ENCODE measurements around the gene CCNDBP1. TPM values are rescaled to one million over a fixed set of nuclear protein-coding genes. Genes with fewer than 3 reads are reported as not detected.
"Not testable (repeated sequence)": the region's sequence is repeated elsewhere in the genome, so short reads cannot be mapped to it uniquely, and the experiment has no call there.

The CCNDBP1 gene
- total and polyA plus RNA-seq, 2 of the 8 experiments (the other 6 are each of a cell fraction or from before 2014, with no cell fraction given): 23.4 to 29.0 TPM

DNA sequence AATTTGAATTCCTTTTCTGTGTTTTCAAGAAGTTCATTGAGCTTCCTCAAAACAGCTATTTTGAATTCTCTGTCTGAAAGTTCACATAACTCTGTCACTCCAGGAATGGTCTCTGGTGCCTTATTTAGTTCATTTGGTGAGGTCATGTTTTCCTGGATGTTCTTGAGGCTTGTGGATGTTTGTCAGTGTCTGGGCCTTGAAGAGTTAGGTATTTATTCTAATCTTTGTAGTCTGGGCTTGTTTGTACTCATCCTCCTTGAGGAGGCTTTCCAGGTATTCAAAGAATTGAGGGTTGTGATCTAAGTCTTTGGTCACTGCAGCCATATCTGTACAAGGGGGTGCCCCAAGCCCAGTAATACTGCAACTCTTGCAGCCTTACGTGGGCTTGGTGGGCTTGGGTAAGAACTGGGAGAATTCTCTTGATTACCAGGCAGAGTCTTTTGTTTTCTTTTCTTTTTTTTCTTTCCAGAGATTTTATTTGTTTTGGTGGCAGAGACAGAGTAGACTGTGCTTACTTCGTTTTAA, 19.3 kb upstream of the CCNDBP1 start (continued):
- TF ChIP-seq NANOG (IDR thresholded peaks at IDR 0.05; ENCODE audit: insufficient read depth, low read depth, low read length, poor library complexity, severe bottlenecking): no peak
- no peak for TF ChIP-seq HDAC6 (IDR thresholded peaks at IDR 0.05; ENCODE audit: low read depth, low read length)
- TF ChIP-seq SAP30 (IDR thresholded peaks at IDR 0.05; ENCODE audit: insufficient read depth, insufficient replicate concordance, low read length): no peak
- no peak for TF ChIP-seq SUZ12 (IDR thresholded peaks at IDR 0.05; ENCODE audit: low read length)
- TF ChIP-seq TBP (IDR thresholded peaks at IDR 0.05; ENCODE audit: low read depth, low read length): no peak
- no peak for TF ChIP-seq POLR2AphosphoS5 (IDR thresholded peaks at IDR 0.05; ENCODE audit: low read depth, low read length)
- TF ChIP-seq, protein P1, sequence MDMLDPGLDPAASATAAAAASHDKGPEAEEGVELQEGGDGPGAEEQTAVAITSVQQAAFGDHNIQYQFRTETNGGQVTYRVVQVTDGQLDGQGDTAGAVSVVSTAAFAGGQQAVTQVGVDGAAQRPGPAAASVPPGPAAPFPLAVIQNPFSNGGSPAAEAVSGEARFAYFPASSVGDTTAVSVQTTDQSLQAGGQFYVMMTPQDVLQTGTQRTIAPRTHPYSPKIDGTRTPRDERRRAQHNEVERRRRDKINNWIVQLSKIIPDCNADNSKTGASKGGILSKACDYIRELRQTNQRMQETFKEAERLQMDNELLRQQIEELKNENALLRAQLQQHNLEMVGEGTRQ (IDR thresholded peaks at IDR 0.05; ENCODE audit: low read length): no peak
- TF ChIP-seq CHD1 (IDR thresholded peaks at IDR 0.05; ENCODE audit: low read depth, low read length): no peak

DNA sequence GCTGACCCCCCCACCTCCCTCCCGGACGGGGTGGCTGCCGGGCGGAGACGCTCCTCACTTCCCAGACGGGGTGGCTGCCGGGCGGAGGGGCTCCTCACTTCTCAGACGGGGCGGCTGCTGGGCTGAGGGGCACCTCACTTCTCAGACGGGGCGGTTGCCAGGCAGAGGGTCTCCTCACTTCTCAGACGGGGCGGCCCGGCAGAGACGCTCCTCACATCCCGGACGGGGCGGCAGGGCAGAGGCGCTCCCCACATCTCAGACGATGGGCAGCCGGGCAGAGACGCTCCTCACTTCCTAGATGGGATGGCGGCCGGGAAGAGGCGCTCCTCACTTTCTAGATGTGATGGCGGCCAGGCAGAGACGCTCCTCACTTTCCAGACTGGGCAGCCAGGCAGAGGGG, 17.9 kb upstream of the CCNDBP1 start:
- H3K4me3 ChIP-seq (ENCODE audit: extremely low read depth in 1 of 4, insufficient read depth in 2 of 4, low read depth in 3 of 4, low read length in 4 of 4); H3K56ac ChIP-seq (replicated peaks; ENCODE audit: insufficient read length, low read depth, low read length); H3K18ac ChIP-seq (ENCODE audit: extremely low read depth, low read length); H3K79me2 ChIP-seq (ENCODE audit: control insufficient read depth in 1 of 2, insufficient read depth in 2 of 2, low read length in 2 of 2); CTCF ChIA-PET (ENCODE audit: partially characterized antibody); H3K79me1 ChIP-seq (ENCODE audit: low read depth, low read length); H2BK120ac ChIP-seq (replicated peaks; ENCODE audit: low read depth, low read length); H3K14ac ChIP-seq (ENCODE audit: insufficient read length); H4K91ac ChIP-seq (replicated peaks; ENCODE audit: insufficient read length, low read length); H3K4me2 ChIP-seq (ENCODE audit: insufficient read depth in 1 of 2, low read depth in 2 of 2, low read length in 2 of 2); H2BK15ac ChIP-seq (ENCODE audit: low read length); H2BK5ac ChIP-seq (ENCODE audit: low read depth, low read length); H3K23ac ChIP-seq (ENCODE audit: insufficient read length); POLR2A ChIA-PET (ENCODE audit: partially characterized antibody); H4K8ac ChIP-seq (ENCODE audit: extremely low read depth, insufficient read depth, low read length); H3K27me3 ChIP-seq (replicated peaks in 1 of 4; ENCODE audit: control insufficient read depth in 3 of 4, extremely low read depth in 1 of 4, insufficient read depth in 3 of 4, low read length in 3 of 4); H3K27ac ChIP-seq (ENCODE audit: low read depth, low read length); H2AFZ ChIP-seq (ENCODE audit: low read length); DNase-seq (ENCODE audit: low read depth in 1 of 2, low spot score in 2 of 2); H3K9ac ChIP-seq (replicated peaks in 1 of 4; ENCODE audit: extremely low read depth in 1 of 4, low read depth in 3 of 4, low read length in 3 of 4); H3K9me3 ChIP-seq (ENCODE audit: insufficient read depth in 2 of 2, low read depth in 1 of 2, low read length in 1 of 2); H2BK20ac ChIP-seq (ENCODE audit: low read length); H3K4ac ChIP-seq (replicated peaks; ENCODE audit: insufficient read length, low read depth, low read length); H2AK5ac ChIP-seq (ENCODE audit: low read depth, low read length); H4K20me1 ChIP-seq (replicated peaks in 1 of 2; ENCODE audit: control insufficient read depth in 1 of 2, insufficient read depth in 2 of 2, low read length in 2 of 2); H3K4me1 ChIP-seq (replicated peaks in 1 of 4; ENCODE audit: control insufficient read depth in 3 of 4, insufficient read depth in 4 of 4, low read length in 3 of 4); FAIRE-seq; H4K5ac ChIP-seq (ENCODE audit: insufficient read length, low read depth, low read length); H2BK12ac ChIP-seq (ENCODE audit: low read depth, low read length); H3K23me2 ChIP-seq (ENCODE audit: low read depth, low read length); H3K36me3 ChIP-seq (ENCODE audit: control insufficient read depth in 2 of 4, insufficient read depth in 4 of 4, low read length in 3 of 4): not testable (repeated sequence)
- WGBS, 2 experiments (ENCODE audit: extremely low coverage in 1 of 2, insufficient coverage in 1 of 2, insufficient read length in 1 of 2, insufficient replicate concordance in 2 of 2, low coverage in 1 of 2, low lambda C conversion rate in 2 of 2, missing lambda C conversion rate in 1 of 2): 95% methylated on average over 17 of the region's 28 CpGs; no CpG with 5 or more reads in 1 of the 2 experiments

All from H1 (cell line).